D341Med (cell line): ENCODE measurements around the gene CLEC4M.

Experiments
- DNase-seq: peaks from one replicate; pipeline ENCODE4 v3.0.0; 2012; ENCODE audit warnings: low spot score

The CLEC4M gene

GRCh38 chr19:7762719-7763293 is at the start of gene CLEC4M:
Gene CLEC4M (plus strand): TSS chr19:7763243. CDS start chr19:7763267, 24 bp downstream.
- DNase-seq: no peak

GRCh38 chr19:7715671-7716070 is 47.4 kb upstream of the CLEC4M start:
- no peak for DNase-seq

GRCh38 chr19:7716762-7717161 is 46.3 kb upstream of the CLEC4M start:
- no peak for DNase-seq

- no peak for DNase-seq
Measured at GRCh38 chr19:7718668-7719067, 44.4 kb upstream of the CLEC4M start.

- DNase-seq: no peak
Measured at GRCh38 chr19:7720351-7720750, 42.7 kb upstream of the CLEC4M start.

GRCh38 chr19:7722231-7722651 is 40.8 kb upstream of the CLEC4M start:
- DNase-seq: peak; percentile 81

- no peak for DNase-seq
Measured at GRCh38 chr19:7725791-7726190, 37.3 kb upstream of the CLEC4M start.

GRCh38 chr19:7729211-7729610 is 33.8 kb upstream of the CLEC4M start:
- DNase-seq: peak; percentile 21

GRCh38 chr19:7729831-7730285 is 33.2 kb upstream of the CLEC4M start:
- peak; percentile 27 for DNase-seq

- peak; percentile 29 for DNase-seq
Measured at GRCh38 chr19:7730286-7731217, 32.5 kb upstream of the CLEC4M start.

- peak; percentile 19 for DNase-seq
Measured at GRCh38 chr19:7731218-7731595, 31.8 kb upstream of the CLEC4M start.

GRCh38 chr19:7731615-7732014 is 31.4 kb upstream of the CLEC4M start:
- no peak for DNase-seq

- no peak for DNase-seq
Measured at GRCh38 chr19:7732045-7732444, 31.0 kb upstream of the CLEC4M start, which contains the start of gene CLEC4G. Gene CLEC4G (minus strand): TSS chr19:7732110. CDS start chr19:7732102, 8 bp downstream.

GRCh38 chr19:7733376-7733775 is 29.7 kb upstream of the CLEC4M start:
- no peak for DNase-seq

GRCh38 chr19:7734220-7735203 is 28.5 kb upstream of the CLEC4M start:
- DNase-seq: no peak

- DNase-seq: no peak
Measured at GRCh38 chr19:7736148-7736547, 26.9 kb upstream of the CLEC4M start.

GRCh38 chr19:7737215-7737614 is 25.8 kb upstream of the CLEC4M start:
- no peak for DNase-seq

GRCh38 chr19:7738023-7738422 is 25.0 kb upstream of the CLEC4M start:
- no peak for DNase-seq

GRCh38 chr19:7739211-7739755 is 23.8 kb upstream of the CLEC4M start:
- peak; percentile 65 for DNase-seq

- DNase-seq: no peak
Measured at GRCh38 chr19:7739801-7740681, 23.0 kb upstream of the CLEC4M start.

- DNase-seq: no peak
Measured at GRCh38 chr19:7740682-7741054, 22.4 kb upstream of the CLEC4M start.
